Nucleus accumbens (tissue), 56 donors: ENCODE results near the gene MYH6.
A peak's percentile ranks its signal among the peaks of the same experiment; 100 is the strongest.

Source experiments
- DNase-seq, 56 donors: peaks; one replicate each; lab custom pipeline; 2025; lab: John Stamatoyannopoulos, UW

Gene MYH6

GRCh38 chr14:23380197-23380914 lies 27.7 kb downstream of the MYH6 start:
- peak in 14 of 56 donors; percentile 13 to 48 (median 31) for DNase-seq

- peak in 27 of 56 donors; percentile 5 to 68 (median 23) for DNase-seq
These were observed 28.5 kb downstream of the MYH6 start for GRCh38 chr14:23379366-23380196.

- DNase-seq = peak in 2 of 56 donors; percentile 13 to 44
These were observed 29.4 kb downstream of the MYH6 start for GRCh38 chr14:23378612-23379220.

GRCh38 chr14:23377573-23378563 lies 30.2 kb downstream of the MYH6 start:
- DNase-seq = peak in 3 of 56 donors; percentile 21 to 29 (median 28)

- peak in 2 of 56 donors; percentile 62 to 72 for DNase-seq
These were observed 30.9 kb downstream of the MYH6 start for GRCh38 chr14:23377198-23377550.

GRCh38 chr14:23376482-23377197 lies 31.4 kb downstream of the MYH6 start, which contains the start of gene CMTM5:
TSS of gene CMTM5 (plus strand) at chr14:23377046. CDS start at chr14:23377252, 206 bp downstream.
- DNase-seq = peak in 55 of 56 donors; percentile 58 to 99 (median 93)

GRCh38 chr14:23375527-23376251 lies 32.4 kb downstream of the MYH6 start:
- peak in 6 of 56 donors; percentile 11 to 55 (median 41) for DNase-seq

GRCh38 chr14:23373041-23373440 lies 35.0 kb downstream of the MYH6 start:
- DNase-seq = no peak

GRCh38 chr14:23372509-23372908 lies 35.6 kb downstream of the MYH6 start, which contains the start of gene IL25:
TSS of gene IL25 (plus strand) at chr14:23372809.
- DNase-seq = no peak

GRCh38 chr14:23371865-23372264 lies 36.2 kb downstream of the MYH6 start:
- no peak for DNase-seq

GRCh38 chr14:23370221-23370620 lies 37.9 kb downstream of the MYH6 start:
- DNase-seq = no peak

- DNase-seq = peak in 50 of 56 donors; percentile 37 to 86 (median 70)
These were observed 41.6 kb downstream of the MYH6 start for GRCh38 chr14:23366426-23366921.

GRCh38 chr14:23365732-23366425 lies 42.2 kb downstream of the MYH6 start:
- DNase-seq = peak in 43 of 56 donors; percentile 39 to 86 (median 72)

- DNase-seq = peak in 38 of 56 donors; percentile 12 to 75 (median 44)
These were observed 42.9 kb downstream of the MYH6 start, which contains the start of gene EFS for GRCh38 chr14:23365036-23365731. TSS of gene EFS (minus strand) at chr14:23365172. CDS start at chr14:23365025, 147 bp downstream.

GRCh38 chr14:23364164-23365035 lies 43.7 kb downstream of the MYH6 start:
- peak in 49 of 56 donors; percentile 29 to 82 (median 66) for DNase-seq

- DNase-seq = peak in 4 of 56 donors; percentile 7 to 25 (median 14)
These were observed 45.9 kb downstream of the MYH6 start for GRCh38 chr14:23362200-23362599.
